ENCODE measurements around the gene UBTD1.
"Not testable (repeated sequence)": the region's sequence is repeated elsewhere in the genome, so short reads cannot be mapped to it uniquely, and the experiment has no call there.

The UBTD1 gene

GRCh38 chr10:97517096-97517750, 18.5 kb downstream of the UBTD1 start:
- no peak for DNase-seq

- no peak for DNase-seq
Observed at GRCh38 chr10:97517778-97518300, 19.1 kb downstream of the UBTD1 start.

GRCh38 chr10:97518301-97519043, 19.7 kb downstream of the UBTD1 start:
- DNase-seq, result no peak

- no peak for DNase-seq
Observed at GRCh38 chr10:97519342-97519741, 20.6 kb downstream of the UBTD1 start.

- no peak for DNase-seq
Observed at GRCh38 chr10:97520520-97520919, 21.8 kb downstream of the UBTD1 start.

GRCh38 chr10:97520978-97521761, 22.4 kb downstream of the UBTD1 start:
- DNase-seq, result no peak

GRCh38 chr10:97522071-97522470, 23.3 kb downstream of the UBTD1 start:
- no peak for DNase-seq

GRCh38 chr10:97522937-97523336, 24.2 kb downstream of the UBTD1 start:
- no peak for DNase-seq

GRCh38 chr10:97525086-97525485, 26.4 kb downstream of the UBTD1 start:
- no peak for DNase-seq

GRCh38 chr10:97525683-97526110, 27.0 kb downstream of the UBTD1 start:
- no peak for DNase-seq

GRCh38 chr10:97528876-97529275, 30.2 kb downstream of the UBTD1 start:
- DNase-seq, result not testable (repeated sequence)

GRCh38 chr10:97529685-97530465, 31.2 kb downstream of the UBTD1 start:
- DNase-seq, result no peak

- no peak for DNase-seq
Observed at GRCh38 chr10:97531401-97531986, 32.8 kb downstream of the UBTD1 start.

- no peak for DNase-seq
Observed at GRCh38 chr10:97532935-97533671, 34.4 kb downstream of the UBTD1 start.

- DNase-seq, result no peak
Observed at GRCh38 chr10:97533888-97534287, 35.2 kb downstream of the UBTD1 start.

- DNase-seq, result peak; percentile 4
Observed at GRCh38 chr10:97534746-97535367, 36.1 kb downstream of the UBTD1 start.

- no peak for DNase-seq
Observed at GRCh38 chr10:97537186-97537869, 38.6 kb downstream of the UBTD1 start.

- DNase-seq, result no peak
Observed at GRCh38 chr10:97538411-97538810, 39.7 kb downstream of the UBTD1 start.

GRCh38 chr10:97538839-97539238, 40.1 kb downstream of the UBTD1 start:
- no peak for DNase-seq

- DNase-seq, result no peak
Observed at GRCh38 chr10:97539523-97540200, 40.9 kb downstream of the UBTD1 start.
